GM21825 (cell line): ENCODE data around the gene LAMB3.

Experiments used
- ATAC-seq: cut with Tn5 transposase; IDR thresholded peaks from one replicate; pipeline ENCODE4 v1.9.1; 2021; ENCODE audit warnings: mild to moderate bottlenecking, moderate library complexity; ENCODE audit not compliant: unreplicated experiment

LAMB3 gene

DNA sequence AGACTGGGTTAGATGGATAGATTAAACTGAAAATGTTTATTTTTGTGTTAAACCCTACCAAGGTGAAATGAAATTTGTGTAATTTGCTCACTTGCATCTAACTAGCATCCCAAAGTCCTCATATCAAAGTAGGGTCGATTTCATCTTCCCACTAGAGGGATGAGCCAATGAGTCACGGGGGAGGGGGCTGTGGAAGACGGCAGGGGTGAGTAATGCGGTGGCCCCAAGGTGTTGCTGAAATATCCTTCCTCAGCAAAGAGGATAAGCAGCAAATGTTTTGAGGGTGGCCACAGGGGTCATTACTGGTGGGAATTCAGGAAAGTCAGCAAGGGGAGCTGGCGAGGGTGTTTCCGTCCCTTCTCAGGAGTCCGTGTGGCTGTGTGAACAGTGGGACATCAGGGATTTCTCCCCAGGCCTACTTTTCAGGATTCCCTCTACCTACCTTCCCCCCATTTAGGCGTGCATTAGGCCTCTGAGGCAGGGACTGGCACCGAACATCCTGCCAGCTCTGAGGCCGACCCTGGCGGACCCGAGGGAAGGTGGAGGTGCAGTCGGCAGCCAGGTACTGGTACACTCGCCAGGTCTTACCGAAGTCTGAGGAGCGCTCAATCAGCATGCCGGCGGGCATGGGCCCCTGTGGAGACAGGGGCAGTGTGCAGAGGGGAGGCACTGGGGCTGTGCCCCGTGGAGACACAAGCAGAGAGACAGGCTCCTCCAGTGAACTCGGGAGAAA, 18.1 kb downstream of the LAMB3 start:
- no peak for ATAC-seq

DNA sequence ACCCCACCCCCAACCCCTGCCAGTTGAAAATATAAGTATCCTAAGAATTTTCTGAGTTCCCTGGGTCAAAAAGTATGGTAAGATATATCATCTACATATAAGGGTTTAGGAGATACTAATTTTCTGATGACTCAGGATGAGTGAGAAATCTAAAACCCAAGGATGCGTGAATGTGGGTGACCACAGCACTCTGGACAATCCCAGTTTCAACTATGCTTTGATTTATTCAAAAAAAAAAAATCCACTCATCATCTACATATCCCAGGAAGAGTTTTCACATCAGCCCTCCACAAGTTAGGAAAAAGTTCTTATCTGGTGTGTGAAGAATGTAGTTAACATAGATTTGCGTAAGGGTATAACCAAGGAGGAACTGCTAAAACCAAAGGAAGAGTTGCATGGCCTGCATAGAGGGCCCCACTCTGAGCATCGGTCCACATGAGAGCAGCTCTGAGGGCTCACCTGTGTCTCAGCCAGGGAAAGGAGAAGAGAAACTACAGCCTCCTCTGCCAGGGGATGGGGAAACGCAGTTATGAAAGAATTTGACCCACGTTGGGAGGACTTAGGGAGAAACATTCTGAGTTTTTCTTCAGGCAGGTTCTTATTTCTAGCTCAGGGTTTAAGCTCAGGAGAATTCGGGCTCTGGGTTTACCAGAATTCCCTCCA, 18.8 kb downstream of the LAMB3 start:
- no peak for ATAC-seq

DNA sequence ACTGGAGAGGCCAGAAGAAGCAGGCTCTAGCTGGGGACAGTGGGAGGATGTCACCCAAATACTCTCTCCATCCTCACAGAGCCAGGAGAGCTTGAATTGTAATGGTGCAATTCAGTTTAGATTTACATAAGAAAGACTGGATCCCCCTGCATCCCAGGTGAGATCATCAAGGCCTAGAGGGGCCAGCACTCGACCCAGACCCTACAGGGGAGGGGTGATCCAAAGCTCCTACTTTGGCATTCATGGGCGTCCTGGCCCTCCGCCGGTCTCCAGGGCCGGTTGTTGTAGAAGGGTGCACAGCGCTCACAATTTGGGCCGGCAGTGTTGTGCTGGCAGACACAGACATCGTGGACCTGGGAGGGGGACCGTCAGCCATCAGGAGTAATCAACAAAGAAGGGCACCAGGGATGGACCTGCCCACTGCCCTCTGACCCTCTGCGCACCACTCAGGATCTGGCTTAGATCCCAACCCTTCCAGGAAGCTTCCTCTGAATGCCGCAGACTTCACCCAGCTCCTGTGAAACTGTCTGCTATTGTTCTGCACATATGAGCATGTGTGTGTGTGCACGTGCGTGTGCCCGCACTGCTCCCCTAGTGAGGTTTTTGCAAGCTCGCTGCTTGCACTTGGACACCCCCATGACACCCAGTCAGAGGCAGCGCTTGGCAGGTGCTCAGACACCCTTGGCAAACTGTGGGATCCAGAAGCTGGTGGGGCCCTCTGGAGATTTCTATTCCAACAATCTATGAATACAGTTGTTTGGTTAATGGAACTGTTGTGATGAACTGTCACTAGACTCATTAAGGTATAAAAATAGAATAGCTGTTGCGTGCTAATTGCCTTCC, 21.6 kb downstream of the LAMB3 start:
- no peak for ATAC-seq

DNA sequence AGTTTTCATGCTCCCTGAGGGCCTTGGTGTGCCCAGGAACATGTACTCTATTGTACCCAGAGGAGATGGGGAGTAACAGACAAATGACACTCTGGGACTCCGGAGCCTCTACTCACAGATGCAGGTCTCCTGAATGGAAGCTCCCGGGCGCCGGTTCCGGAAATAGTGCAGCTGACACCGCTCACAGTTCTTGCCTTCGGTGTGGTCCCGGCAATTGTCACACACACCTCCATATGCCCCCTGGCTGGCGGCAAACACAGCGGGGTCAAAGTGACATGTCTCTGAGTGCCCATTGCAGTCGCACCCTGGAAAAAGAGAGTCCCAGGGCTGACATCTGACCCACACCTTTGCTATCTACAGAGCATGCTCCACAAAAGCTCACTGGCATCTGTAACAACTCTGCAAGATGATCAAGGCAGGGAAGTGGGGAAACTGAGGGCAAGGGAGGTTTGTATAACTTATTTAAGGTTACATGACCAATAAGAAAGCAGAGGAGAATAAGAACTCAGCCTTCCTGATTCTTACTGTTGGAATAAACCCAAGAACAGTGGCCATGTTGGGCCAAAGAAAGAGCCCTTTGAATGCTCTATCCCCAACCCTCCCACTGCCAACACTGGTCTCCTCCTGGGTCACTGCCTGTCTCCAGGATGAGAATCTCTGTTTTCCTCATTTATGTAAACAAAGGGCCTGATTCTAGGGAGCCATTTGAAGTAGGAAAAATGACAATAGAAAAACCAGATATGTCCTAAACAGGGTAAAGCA, 22.4 kb downstream of the LAMB3 start:
- ATAC-seq, result no peak

GRCh38 chr1:209628618-209629299, 23.5 kb downstream of the LAMB3 start:
- ATAC-seq, result no peak

DNA sequence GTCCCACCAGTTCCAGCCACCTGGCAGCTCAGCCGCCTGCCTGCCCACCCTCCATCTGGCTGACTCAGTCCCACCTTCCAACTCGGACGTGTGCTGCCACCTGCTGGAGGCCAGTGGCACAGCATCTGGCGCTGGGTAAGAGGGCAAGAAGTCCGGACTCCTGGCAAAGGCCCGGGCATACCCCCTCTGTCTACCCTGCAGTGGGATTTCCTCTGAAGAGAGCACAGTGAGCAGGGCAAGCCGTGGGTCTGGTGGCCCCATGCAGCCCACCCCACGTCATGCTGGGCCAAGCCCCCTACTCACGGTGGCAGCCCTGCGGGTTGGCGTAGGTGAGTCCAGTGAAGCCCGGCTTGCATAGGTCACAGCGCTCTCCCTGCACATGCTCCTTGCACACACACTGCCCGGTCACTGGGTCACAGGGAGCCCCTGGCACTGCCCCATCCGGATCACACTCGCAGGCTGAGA, 24.5 kb downstream of the LAMB3 start:
- ATAC-seq, result peak; percentile 75

- ATAC-seq, result no peak
Measured at GRCh38 chr1:209627027-209627731, 25.0 kb downstream of the LAMB3 start.

- no peak for ATAC-seq
Measured at GRCh38 chr1:209626346-209627026, 25.7 kb downstream of the LAMB3 start.

- ATAC-seq, result no peak
Measured at GRCh38 chr1:209625791-209626285, 26.4 kb downstream of the LAMB3 start.

- ATAC-seq, result no peak
Measured at GRCh38 chr1:209624558-209625549, 27.4 kb downstream of the LAMB3 start.

DNA sequence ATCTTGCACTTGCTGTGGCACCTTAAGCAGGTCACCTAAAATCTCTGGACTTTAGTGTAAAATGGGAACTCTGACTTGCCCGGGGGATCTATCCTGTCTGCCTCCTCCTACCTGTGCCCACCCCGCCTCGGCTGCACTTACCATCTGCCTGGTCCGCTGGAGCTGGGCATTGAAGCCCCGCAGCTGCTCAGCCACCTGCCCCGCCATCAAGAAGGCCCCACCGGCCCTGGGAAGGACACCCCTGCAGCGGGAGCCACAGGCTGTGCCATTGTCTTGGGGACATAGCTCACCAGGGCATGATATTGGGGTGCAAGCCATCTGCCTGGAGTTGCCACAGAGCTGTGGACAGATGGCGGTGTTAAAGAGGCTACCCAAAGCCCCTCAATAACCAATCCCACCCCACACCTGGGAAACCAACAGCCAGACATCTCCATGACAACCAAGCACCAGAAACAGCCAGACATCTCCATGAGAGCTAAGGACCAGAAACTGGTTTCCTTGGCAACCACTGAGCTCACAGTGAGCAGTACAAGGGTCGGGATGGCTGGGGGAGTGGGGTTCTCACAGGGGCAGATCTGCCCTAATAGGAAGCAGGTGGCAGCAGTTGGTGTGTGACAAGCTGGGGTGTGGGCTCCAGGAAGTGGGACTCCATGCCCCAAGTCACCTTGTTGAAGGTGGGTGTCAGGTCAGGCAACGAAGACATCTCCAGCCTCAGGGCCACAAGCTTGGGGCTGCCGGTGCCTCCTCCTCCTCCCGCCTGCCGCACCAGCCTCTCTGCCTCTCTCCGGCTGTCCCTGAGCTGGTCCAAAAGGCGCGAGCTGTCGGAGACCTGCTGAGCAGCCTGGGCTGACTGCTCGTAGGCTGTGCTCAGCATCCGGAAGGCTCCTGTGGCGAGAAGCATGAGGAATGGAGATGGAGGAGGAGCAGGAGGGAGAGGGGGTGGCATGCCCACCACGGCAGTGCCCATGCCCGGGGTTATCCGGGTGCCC, 29.1 kb downstream of the LAMB3 start:
- no peak for ATAC-seq

DNA sequence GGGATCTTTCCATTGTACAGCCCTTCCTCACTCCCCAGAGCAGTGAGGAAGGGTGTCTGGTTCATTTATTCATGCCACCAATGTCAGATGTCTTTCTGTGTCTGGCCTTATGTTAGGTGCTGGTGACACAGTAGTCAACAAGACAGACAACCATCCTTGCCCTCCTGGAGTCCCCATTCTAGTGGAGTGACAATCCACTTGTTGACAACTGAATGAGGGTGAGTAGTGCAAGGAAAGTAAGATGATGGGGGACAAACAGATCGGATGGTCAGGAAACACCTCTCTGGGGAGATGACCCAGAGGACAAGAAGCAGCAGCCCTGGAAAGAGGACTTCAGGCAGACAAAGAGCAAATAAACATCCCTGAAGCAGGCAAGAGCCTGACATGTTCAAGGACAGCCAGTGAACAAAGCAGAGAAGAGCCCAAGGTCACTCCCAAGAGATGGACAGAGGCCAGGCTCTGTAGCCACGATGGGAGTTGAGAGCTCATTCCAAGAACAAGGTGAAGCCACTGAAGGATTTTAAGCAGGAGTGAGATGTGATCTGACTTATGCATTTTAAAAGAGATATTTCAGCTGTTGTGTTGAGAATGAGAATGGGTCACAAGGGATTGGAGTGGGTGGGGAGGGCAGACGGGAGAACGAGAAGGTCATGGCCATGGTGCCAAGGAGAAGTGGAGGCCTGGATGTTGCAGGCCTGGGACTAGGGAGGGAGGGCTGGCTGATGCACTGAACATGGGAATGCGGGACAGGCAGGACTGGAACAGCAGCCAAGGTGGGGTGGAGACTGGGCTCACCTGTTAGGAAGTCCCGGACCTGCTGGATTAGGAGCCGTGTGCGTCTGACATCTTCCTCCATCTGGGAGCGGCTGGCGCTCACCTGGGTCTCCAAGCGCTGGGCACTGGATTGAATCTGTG, 30.2 kb downstream of the LAMB3 start:
- no peak for ATAC-seq

- no peak for ATAC-seq
Measured at GRCh38 chr1:209621286-209621685, 30.9 kb downstream of the LAMB3 start.

DNA sequence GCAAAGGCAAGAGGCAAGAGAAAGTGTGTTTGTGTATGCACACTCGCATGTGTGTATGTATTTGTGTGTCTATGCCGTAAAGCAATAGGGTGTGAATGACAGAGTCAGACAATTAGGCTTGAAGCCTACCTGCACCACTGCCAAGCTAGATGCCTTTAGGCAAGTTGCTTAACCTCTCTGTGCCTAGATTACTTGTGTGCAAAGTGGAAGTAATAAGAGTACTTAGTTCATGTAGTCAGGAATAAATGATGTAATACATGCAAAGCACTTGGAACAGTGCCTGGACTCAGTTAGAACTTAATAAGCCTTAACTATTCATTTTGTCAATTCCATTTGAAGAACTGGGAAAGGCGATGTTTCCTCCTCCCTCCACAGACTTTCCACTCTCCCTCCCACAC, 31.7 kb downstream of the LAMB3 start:
- no peak for ATAC-seq

DNA sequence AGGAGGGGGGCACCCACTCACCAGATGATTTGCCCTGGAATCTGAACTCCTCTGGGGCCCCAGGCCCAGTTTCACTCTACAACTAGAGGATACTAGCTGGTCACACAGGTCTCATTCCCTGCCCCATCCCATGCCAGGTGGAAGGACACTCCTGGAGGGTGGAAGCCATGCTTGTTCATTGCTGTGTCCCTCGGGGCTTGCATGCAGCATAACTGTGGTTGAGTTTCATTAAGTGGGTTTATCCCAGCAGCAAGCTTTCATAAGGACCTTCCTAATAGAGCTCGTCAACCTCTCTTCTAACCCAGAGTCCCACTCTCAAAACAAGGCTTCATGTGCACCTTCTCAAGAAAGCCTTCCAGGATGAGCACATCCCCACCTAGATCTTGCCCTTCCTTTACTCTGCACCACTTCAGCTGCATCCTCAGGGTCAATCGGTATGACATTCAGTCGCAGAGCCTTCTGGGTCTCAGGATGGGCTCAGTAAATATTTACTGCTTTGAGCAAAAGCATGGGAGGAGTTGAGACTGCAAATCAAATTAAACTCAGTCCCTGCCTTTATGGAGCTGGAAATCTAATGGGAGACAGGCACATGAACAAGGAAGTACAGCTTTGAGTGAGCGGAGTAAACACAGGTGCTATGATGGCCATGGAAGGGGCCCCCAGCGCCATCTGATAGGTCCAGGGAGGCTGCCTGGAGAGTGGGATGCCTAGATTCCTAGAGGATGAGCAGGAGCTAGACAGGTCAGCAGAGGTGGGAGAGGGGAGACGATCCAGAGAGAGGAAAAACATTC, 32.3 kb downstream of the LAMB3 start:
- no peak for ATAC-seq
